NCI-H2196 treated with DMSO at 0.1 percent for 48 hours (cell line): ENCODE data around the gene TMC4.
A peak's percentile ranks its signal among the peaks of the same experiment; 100 is the strongest.

ENCODE experiments used
- DNase-seq: peaks from one replicate; lab custom pipeline; 2025; ENCODE audit not compliant: unreplicated experiment; lab: John Stamatoyannopoulos, UW

TMC4 gene

DNA sequence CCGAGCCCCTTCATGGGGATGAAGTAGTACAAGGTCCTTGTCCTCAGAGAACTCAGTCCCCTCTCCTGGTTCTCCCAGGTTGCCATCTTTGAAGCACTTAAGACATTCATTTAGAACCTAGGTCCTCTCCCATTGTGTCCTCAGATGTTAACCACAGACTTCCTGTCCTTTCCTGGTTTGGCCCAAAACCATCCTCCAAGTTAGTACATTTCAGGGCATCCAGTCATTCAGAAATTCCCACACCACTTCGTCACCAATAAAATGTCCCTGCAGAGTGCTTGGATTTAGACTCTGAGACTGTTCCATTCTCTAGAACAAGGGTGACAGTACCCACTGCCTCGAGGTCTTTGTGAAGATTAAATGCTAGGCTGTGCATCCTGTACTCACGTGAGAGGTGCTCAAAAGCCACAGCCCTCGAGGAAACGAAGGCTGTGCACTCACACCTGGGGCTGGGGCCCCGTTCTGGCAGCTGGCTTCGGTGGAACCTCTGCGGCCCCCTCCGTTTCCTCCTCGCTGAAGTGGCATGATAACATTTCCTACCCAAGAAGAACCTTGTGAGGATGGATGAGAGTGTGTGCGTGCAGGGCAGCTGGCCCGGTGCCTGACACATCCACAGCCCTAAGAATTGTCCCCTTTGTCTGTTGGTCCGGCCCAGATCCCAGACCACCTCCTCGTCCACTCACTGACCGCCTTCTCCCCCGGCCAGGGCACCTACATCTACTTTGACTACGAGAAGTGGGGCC lies 18.2 kb downstream of the TMC4 start:
- DNase-seq, result no peak

DNA sequence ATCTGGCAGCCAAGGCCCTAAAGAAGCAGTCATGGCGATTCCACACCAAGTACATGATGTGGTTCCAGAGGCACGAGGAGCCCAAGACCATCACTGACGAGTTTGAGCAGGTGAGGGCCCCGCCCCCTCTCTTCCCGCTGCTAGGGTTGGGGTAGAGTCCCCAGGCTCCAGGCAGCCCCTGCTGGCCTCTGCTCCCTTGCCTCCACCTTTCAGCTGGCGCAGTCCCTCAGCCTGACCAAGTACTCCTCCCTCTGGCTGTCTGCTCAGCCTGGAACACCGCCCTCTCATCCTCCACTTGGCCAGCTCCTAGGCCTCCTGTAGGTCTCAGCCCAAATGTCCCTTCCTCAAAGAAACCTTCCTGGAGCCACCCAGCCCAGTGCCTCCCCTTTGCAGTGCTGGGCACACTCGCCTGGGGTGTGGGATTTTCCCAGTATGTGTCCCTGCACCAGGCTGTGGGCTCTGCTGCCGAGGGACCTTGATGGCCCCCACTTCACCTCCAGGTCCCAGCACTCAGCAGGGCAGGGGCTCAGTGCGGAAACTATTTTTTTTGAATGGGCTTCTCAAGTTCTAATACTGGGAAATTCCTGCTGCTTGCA lies 19.1 kb downstream of the TMC4 start:
- DNase-seq, result no peak

DNA sequence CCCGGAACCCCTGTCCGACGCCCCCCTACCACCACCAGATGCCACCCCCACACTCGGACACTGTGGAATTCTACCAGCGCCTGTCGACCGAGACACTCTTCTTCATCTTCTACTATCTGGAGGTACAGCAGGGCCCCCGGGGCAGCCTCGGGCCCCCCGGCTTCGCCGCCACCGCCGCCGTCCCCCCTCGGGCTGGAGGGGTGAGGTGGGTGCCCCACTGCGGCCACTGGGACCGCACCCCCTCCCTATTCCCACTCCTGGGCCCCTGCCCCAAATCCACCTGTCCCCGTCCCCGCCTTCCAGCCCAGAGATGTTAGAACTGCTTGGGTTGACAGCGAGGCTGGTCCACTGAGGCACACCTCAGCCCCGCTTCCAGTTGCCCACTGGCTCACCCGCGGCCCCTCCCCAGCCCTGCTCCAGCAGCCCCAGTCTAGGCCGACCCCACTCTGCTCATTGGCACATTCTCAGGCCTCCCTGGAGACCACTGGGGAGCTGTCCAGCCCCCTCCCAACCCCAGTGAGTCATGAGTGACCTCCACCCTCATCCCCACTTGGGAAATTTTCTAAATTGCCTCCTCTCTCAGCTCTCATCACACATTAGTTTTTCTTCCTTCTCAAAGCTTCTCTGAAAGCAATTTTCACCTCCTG lies 20.0 kb downstream of the TMC4 start:
- no peak for DNase-seq

DNA sequence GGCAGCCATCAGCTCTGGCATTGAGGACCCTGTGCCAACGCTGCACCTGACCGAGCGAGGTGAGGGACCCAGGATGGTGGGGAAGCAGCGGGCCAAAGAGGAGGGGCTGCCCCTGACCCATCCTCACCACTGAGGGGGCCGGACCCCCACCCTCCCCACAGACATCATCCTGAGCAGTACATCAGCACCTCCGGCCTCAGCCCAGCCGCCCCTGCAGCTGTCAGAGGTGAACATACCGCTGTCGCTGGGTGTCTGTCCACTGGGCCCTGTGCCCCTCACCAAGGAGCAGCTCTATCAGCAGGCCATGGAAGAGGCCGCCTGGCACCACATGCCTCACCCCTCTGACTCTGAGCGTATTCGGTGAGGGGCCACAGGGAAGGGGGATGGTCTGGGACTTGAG lies 20.7 kb downstream of the TMC4 start:
- DNase-seq, result no peak

DNA sequence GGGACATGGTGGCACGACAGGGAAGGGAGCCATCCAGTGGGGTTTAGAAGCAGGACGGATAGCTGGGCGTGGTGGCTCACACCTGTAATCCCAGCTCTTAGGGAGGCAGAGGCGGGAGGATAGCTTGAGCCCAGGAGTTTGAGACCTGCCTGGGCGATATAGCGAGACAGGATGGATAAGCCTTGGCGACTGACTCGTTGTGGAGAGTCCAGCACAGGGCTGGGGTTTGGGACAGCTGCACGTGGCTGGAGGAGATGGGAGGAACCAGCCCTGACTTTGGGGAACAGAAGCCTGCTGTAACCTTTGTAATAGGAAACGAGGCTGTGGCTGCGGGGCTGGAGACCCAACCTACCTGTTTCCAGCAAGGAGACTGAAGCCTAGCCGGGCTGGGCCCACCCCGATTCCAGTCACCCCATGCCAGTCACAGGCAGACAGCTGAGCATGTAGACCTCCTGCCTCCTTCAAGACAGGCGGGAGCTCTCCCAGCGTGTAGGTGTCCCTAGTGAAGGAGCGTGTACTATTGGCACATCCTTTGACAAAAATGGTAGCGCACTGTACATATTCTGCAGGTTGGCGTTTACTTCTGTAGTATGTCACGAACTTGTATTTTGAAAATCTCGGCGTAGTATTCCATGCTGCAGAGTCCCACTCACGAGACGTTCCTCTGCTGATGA lies 21.5 kb downstream of the TMC4 start:
- no peak for DNase-seq

GRCh38 chr19:54149021-54149812 lies 23.7 kb downstream of the TMC4 start:
- DNase-seq, result no peak

DNA sequence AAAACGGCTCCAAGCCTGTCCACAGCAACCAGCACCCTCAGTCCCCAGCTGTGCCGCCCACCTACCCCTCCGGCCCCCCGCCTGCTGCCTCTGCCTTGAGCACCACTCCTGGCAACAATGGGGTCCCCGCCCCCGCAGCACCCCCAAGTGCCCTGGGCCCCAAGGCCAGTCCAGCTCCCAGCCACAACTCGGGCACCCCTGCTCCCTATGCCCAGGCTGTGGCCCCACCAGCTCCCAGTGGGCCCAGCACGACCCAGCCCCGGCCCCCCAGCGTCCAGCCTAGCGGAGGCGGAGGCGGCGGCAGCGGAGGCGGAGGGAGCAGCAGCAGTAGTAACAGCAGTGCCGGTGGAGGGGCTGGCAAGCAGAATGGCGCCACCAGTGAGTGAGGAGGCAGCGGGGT lies 24.8 kb downstream of the TMC4 start:
- DNase-seq, result no peak

GRCh38 chr19:54147676-54148075 lies 25.3 kb downstream of the TMC4 start:
- DNase-seq, result no peak

- DNase-seq, result no peak
Observed at GRCh38 chr19:54145541-54146158, 27.3 kb downstream of the TMC4 start.

DNA sequence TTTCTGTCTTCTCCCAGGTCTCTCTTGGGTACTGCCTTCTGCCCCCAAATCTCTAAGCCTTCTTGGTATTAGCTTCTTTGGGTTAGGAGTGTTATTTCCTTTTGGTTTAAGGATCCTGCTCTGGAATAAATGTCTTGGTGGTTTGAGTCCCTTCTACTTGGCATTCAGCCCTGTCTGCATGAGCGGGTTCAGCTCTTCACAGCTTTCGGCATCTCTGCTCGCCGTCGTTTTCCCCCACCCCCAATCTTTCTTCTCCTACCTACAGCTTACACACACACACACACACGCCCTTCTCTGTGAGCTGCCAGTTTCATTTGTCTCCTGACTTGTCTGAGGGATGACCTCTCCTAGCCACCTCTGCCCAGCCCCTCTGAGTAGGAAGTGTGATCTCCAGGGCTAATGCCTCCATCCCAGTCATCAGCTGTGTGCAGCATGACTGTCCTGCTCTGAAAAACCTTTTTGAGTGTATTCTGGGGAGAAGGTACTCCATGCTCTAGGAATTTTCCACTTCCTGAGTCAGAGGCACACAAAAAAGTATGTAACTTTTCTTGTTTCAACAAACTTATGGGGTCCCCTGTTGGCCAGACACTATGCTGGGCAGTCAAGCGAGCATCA lies 30.7 kb downstream of the TMC4 start:
- no peak for DNase-seq

DNA sequence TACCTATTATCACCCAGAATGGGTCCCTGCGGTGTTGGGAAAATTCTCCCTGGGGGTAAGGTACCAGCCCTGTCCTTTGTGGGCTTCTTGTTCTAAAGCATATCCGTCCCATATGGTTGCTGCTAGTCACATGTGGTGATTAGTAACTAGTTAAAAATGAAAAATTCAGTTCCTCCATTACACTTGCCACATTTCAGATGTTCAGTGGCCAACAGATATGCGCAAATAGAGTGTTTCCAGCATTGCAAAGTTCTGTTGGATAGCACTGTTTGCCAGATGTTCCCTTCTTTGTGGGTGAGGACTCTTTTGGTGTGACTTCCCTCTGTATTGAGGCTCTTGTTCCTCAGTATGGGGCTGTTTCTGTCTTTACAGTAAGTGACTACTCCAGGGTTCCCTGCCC lies 31.6 kb downstream of the TMC4 start:
- DNase-seq, result no peak

DNA sequence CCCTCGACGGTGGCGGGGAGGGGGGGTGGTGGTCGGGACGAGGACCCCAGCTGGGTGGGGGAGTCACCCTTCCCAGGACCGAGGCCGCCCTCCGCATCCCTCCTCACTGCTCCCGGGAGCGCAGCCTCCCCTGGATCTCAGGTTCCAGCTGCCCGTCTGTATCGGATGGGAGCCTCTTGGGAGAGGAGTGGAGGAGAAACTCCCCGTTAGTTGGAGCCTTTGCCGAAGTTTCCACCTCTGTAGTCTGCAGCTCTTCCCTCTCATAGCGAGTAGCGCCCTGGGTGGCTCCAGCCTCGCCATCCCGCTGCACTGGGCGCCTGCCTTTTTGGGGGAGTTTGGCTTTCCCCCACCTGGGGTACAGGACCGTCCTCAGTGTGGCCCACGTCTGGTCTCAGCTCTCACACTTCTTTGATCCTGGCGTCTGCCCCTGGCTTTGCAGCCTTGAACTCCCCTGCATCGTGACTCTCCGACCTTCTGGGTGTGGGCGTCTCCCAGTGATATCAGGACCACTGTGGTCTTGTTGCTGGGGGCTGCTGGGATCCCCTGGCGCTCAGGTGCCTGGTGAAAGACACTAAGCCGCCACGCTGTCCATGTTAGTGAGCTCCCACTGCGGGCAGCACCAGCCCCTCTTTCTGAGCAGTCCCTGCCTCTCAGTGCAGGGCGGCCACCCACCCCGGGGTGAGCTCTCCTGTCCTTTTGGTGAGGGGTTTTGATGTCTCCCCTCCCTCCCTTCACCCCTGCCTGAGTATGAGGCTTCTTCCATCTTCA lies 34.3 kb downstream of the TMC4 start:
- no peak for DNase-seq

- DNase-seq, result no peak
Observed at GRCh38 chr19:54137699-54138488, 35.1 kb downstream of the TMC4 start, which contains the start of gene CNOT3. TSS of gene CNOT3 (plus strand) at chr19:54137762. CDS start at chr19:54142979, 5,217 bp downstream.

DNA sequence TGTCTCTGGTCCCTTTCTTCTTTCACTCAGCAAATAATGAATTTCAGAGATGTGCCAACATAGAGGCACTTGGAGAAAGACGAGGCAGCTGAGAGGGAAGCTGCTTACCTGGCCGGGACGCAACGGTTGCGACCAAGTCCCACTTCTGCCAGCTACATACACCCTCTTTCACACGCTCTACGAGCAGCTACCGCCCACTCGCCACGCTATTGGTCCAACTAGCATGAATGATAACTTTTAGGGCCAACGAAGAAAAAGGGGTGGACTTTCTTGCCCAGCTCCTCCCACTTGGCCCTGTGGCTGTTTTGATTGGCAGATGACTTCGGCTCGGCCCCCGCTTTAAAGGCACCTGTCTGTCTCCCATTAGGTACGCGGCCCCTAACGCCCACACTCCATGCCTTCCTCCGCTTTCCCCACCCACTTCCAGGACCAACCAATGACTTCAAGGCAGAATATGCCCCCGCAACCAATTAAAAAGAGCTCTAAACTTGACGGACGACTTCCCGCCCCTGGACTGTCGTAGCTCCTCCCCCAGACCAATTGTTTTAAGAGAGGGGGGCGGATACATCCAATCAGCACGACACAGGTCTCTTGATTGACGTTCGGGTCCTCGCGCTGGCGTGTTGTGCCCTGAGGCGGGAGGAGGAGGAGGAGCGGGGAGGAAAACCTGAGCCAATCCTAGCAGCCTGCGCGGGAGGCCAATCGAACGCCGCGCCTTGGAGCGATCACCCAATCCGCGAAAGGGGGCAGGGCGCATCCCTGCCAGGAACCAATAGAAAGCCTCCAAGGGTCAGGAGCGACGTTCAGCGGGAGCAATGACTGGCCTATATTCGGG lies 35.9 kb downstream of the TMC4 start:
- peak; percentile 100 for DNase-seq

DNA sequence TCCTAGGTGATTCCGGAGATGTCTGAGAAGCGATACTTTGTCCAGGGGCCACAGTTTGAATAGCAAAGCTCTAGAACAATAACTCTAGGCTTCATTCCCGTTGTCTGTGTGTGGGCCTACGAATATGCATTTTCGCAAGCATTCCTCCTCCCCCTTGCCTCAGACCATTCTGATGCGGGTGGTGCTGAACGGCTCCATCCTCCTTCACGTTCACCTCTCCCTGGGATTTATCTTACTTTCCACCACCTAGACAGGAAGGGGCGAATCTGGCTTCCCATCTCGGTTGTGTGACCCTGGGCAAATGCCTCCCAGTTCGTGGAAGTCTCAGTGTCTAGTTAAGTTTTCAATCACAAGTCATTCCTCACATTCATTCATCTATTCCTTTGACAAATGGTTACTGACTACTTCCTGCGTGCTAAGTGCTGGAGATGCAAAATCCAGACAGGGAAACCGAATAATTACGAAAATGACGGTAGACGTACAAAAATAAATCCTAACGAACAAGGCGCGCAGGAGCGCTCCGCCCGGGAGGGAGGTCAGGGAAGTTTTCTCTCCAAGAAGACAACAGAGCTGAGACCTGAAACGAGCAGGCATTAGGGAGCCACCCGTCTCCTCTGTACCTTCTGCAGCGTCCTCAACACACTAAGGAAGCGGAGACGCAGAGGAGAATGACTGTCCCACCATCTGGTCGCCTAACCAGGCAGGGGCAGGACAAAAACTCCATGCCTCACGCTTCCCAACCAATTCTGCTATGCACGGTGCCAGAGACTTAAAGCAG lies 36.7 kb downstream of the TMC4 start:
- no peak for DNase-seq

- DNase-seq, result no peak
Observed at GRCh38 chr19:54133957-54134590, 38.9 kb downstream of the TMC4 start.
